Activated CD8-positive, alpha-beta memory T cell treated with anti-CD3 and anti-CD28 coated beads for 48 hours (primary cell): ENCODE results near the gene ALKBH6.
"Not testable (repeated sequence)": the region's sequence is repeated elsewhere in the genome, so short reads cannot be mapped to it uniquely, and the experiment has no call there.

Experiments used
- DNase-seq, 3 experiments: peaks; one replicate each; pipeline ENCODE4 v3.0.0-alpha.2; 2020; ENCODE audit warnings: low read depth in 2 of 3, low spot score in 2 of 3

The ALKBH6 gene

GRCh38 chr19:35993923-35994598, 20.0 kb downstream of the ALKBH6 start:
- no peak for DNase-seq

- no peak for DNase-seq
Measured at GRCh38 chr19:35992907-35993765, 20.9 kb downstream of the ALKBH6 start.

GRCh38 chr19:35991731-35992450, 22.1 kb downstream of the ALKBH6 start:
- no peak for DNase-seq

GRCh38 chr19:35990771-35991730, 23.0 kb downstream of the ALKBH6 start:
- no peak for DNase-seq

GRCh38 chr19:35990156-35990555, 23.9 kb downstream of the ALKBH6 start:
- no peak for DNase-seq

GRCh38 chr19:35988824-35989223, 25.2 kb downstream of the ALKBH6 start:
- DNase-seq = no peak

- no peak for DNase-seq
Measured at GRCh38 chr19:35987571-35987896, 26.5 kb downstream of the ALKBH6 start.

GRCh38 chr19:35986664-35987570, 27.1 kb downstream of the ALKBH6 start:
- DNase-seq = no peak

- DNase-seq = no peak
Measured at GRCh38 chr19:35986111-35986510, 27.9 kb downstream of the ALKBH6 start.

- DNase-seq = no peak
Measured at GRCh38 chr19:35983177-35983576, 30.8 kb downstream of the ALKBH6 start.

GRCh38 chr19:35980997-35981396, 33.0 kb downstream of the ALKBH6 start:
- not testable (repeated sequence) for DNase-seq

GRCh38 chr19:35978832-35979365, 35.1 kb downstream of the ALKBH6 start:
- DNase-seq = no peak

GRCh38 chr19:35978271-35978670, 35.7 kb downstream of the ALKBH6 start:
- DNase-seq = no peak

GRCh38 chr19:35977446-35978222, 36.4 kb downstream of the ALKBH6 start:
- no peak for DNase-seq

GRCh38 chr19:35975608-35976214, 38.3 kb downstream of the ALKBH6 start:
- DNase-seq = no peak

GRCh38 chr19:35973487-35973886, 40.5 kb downstream of the ALKBH6 start:
- DNase-seq = no peak

- DNase-seq = no peak
Measured at GRCh38 chr19:35966771-35967170, 47.2 kb downstream of the ALKBH6 start.

GRCh38 chr19:35963514-35963913, 50.5 kb downstream of the ALKBH6 start:
- no peak for DNase-seq
